HG03342 (cell line): Measurements from ENCODE around the gene FAM180A.

Experiments used
- ATAC-seq: cut with Tn5 transposase; IDR thresholded peaks from one replicate; pipeline ENCODE4 v1.9.1; 2021; ENCODE audit warnings: mild to moderate bottlenecking, moderate library complexity; ENCODE audit not compliant: unreplicated experiment

Gene FAM180A

GRCh38 chr7:135771961-135772638 lies 23.5 kb upstream of the FAM180A start:
- no peak for ATAC-seq

- no peak for ATAC-seq
These were observed 22.4 kb upstream of the FAM180A start for GRCh38 chr7:135771051-135771450.

GRCh38 chr7:135770139-135770710 lies 21.6 kb upstream of the FAM180A start:
- no peak for ATAC-seq

GRCh38 chr7:135769005-135769802 lies 20.6 kb upstream of the FAM180A start:
- no peak for ATAC-seq

- no peak for ATAC-seq
These were observed 19.9 kb upstream of the FAM180A start for GRCh38 chr7:135768467-135768866.

- no peak for ATAC-seq
These were observed 19.5 kb upstream of the FAM180A start for GRCh38 chr7:135768064-135768463.

- no peak for ATAC-seq
These were observed 14.6 kb upstream of the FAM180A start for GRCh38 chr7:135763261-135763660.

- no peak for ATAC-seq
These were observed 13.3 kb upstream of the FAM180A start for GRCh38 chr7:135761751-135762488.

GRCh38 chr7:135759532-135759931 lies 10.9 kb upstream of the FAM180A start:
- no peak for ATAC-seq

GRCh38 chr7:135758531-135758932 lies 9.9 kb upstream of the FAM180A start:
- ATAC-seq, result no peak

- ATAC-seq, result no peak
These were observed 9.3 kb upstream of the FAM180A start for GRCh38 chr7:135757719-135758411.

GRCh38 chr7:135756191-135756590 lies 7.6 kb upstream of the FAM180A start:
- no peak for ATAC-seq

- no peak for ATAC-seq
These were observed 6.7 kb upstream of the FAM180A start for GRCh38 chr7:135755351-135755753.

- no peak for ATAC-seq
These were observed 5.2 kb upstream of the FAM180A start for GRCh38 chr7:135753616-135754413.

- ATAC-seq, result no peak
These were observed 1.2 kb downstream of the FAM180A start for GRCh38 chr7:135747366-135747765.

- ATAC-seq, result no peak
These were observed 2.8 kb downstream of the FAM180A start for GRCh38 chr7:135745703-135746312.

GRCh38 chr7:135744938-135745702 lies 3.5 kb downstream of the FAM180A start:
- no peak for ATAC-seq

GRCh38 chr7:135743907-135744731 lies 4.5 kb downstream of the FAM180A start:
- ATAC-seq, result no peak
